HG03066 (cell line): ENCODE data around the gene KCNMB2.

Source experiments
- ATAC-seq: cut with Tn5 transposase; IDR thresholded peaks from one replicate; pipeline ENCODE4 v1.9.1; 2021; ENCODE audit warnings: low read depth; ENCODE audit not compliant: unreplicated experiment

Gene KCNMB2

DNA sequence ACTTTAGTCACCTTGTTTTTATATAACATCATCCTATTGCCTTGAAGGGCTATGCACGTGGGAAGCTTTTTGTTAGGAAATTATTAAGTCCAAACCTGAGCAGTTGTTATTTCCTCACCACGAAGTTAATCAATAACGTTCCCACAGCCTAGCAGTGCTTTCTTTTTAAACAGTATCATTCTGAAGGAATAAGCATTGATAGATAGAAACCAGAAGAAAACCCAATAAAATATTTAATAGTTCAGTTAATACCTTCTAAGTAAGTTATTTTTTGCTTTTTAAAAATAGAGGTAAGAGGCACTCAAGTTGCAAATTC lies 149.3 kb downstream of the KCNMB2 start:
- no peak for ATAC-seq

DNA sequence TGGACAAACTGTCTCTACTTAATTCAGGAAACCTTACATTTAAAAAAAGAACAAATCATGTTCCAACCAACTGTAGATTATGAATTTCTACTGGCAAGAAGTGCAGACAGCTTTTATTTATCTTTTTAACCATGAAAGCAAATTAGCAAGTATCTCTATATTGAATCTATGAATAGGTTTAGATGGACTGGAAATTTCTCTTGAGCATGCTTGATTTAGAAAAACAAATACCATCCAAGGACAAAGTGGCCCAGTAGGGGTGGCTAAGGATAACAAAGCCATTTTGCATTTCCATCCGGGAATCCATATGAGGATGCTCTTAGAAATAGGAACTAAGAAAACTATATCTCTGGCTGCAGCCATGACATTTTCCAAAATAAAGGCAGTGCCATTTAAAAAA lies 150.6 kb downstream of the KCNMB2 start:
- no peak for ATAC-seq

DNA sequence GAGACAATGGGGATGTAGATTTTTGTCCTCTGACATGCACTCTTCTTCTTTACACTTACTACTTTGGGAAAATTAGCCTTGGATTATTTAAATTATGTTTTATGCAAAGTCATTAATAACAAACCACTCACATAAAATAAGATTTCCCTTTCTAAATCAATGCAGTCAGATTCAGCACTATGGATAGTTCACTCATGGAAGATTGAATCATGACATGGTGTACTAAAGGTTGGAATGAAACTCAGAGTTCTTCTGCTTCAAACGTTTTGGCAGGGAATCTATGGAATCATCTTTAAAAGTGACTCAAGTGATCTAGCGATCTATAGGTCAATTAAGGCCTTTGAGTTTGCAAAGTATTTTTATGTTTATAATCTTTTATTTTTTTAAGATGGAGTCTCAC lies 154.3 kb downstream of the KCNMB2 start:
- ATAC-seq: no peak

DNA sequence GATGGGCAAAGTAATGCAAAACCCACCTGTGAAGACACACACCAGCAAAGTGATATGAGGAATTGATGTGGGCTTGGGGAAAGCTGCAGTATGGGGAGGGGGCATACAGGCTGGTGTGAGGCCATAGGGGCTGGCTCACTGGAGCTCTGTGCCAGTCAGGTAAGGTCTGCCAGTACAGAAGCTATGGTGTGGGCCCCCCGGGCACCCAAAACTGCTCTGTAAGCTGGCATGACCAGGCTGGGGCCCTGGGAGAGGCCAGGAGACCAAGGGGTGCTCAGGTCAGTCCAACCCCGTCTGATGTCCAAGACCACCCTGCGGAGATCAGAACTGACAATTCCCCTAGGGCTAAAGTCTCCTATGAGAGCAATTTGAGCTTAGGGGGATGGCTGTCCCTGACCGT lies 163.1 kb downstream of the KCNMB2 start:
- ATAC-seq: no peak

DNA sequence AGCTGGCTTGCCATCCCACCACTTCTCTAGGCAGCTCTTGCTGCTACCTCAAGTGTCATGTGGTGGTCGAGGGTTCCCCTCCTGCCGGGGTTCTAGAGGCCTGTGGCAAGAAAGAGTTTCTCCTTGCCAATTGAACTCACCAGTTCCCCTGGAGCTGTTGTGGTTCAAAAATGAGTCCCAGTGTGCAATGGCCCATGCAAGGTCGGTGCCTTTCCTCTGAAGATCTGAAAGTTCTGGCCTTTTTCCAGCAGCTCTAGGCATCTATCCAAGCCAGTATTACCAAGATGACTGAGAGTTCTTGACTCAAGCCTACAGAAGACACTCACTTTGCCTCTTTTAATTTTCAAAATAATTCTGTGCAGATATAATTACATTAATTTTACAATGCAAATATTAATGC lies 163.6 kb downstream of the KCNMB2 start:
- no peak for ATAC-seq

DNA sequence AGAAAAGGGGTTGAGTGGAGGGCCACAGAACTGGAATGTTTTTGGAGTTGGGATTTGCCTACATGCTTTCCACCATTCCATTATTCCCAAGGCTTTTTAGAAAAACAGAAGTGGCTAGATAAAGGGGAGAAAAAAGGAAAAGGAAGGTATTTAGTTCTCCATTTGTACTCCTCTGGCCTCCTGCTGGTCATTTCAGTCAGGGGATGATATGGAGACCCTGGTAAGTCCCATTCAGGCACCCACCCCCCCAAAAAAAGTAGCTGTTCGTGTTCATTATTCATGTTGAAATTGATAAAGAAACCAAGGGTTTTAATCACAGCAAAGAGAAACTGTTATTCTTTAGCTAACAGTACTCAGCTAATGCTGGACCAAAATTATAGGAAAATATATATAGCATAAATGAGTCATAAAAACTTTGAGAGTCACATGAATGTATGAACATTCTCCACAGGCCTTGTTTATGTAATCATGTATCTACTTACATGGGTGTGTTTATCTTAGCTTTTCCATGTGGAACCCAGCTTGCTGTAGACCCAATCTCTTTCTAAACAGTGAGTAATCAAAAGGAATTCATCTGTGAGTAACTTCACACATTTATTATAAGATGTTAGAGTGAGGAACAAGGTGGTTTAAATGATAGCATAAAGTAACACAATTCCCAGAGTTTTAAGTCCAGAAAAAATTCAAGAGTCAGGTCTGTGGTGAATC lies 167.2 kb downstream of the KCNMB2 start:
- ATAC-seq: no peak

DNA sequence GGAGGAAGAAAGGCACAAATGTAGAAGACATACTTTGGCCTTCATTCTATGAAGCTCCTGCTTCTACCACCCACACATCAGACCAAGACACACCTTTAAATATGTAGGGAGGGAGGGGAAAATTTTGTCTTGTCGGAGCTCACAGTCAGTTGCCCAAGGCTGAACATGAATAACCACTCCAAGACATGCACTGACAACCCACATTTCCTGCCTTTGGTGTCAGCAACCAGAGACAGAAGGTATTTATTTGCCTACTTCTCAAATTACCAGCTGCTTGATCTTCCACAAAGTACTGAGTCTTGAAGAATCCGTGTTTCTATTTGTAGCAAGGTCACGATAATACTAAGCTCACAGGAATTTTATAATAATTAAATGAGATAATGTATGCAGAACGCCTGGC lies 169.7 kb downstream of the KCNMB2 start:
- no peak for ATAC-seq

DNA sequence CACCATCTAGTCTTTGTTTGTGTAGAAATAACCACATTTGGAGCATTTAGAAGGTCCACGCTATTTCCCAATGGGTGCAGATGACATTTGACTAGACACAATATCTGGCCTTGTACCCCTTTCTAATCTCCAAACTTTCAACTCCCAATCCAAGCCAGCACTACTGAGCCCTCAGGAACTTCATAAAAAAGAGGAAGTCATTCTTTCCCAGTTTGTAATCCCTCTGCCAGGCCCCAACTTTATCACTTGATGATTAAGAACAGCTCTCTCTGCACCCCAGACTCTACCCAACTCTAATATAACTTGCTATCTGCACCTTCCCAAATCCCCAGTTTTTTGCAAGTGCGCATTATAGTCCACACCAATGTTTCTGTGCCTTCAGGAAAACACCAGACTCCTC lies 170.2 kb downstream of the KCNMB2 start:
- ATAC-seq: no peak

DNA sequence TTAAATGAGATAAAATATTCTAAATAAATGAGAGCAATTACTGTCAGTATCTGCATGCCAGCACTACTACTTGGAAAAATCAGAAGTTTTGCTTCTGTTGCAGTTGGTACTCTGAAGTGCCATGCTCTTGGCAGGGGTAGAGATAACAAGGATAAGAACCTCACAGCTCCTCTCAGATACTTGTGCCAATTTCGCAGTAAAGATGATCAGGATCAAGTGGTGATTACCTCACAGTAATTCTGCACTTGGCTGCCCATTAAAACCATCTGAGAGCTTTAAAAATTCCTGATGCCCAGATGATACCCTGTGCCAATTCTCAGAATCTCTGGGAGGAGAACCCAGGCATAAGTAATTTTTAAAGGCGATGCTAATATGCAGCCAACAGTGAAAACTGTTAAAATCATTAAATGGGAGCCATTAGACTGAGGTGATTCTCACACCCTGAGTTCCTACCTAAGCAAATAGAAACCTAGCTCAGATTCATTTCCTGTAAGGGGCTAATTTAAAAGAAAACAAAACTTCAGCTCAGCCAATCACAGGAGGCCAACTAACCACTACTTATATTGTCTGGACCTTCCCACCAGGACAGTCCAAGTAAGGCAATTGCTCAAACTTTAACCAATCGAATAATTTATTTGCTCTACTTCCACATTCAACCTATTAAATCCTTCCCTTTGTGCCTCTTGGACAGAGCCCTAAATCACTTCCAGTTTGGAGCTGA lies 171.2 kb downstream of the KCNMB2 start:
- no peak for ATAC-seq

DNA sequence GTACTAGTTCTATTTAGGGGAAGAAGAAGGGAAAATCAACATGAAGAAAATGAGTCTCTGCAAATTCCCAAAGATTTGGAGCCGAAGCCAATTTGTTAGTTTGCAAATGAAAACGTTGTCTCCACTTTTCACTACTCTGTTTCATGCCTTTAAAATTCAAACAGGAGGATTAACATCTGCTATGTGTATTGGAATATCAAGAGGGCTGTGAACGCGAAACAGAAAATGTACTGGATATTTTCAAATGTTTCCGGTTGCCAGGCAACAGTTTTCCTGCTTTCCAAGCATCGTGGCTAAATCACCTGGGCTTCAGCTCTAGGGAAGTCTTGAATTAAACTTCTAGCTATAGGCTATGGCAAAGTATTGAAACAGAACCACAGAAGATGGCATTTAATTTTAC lies 172.8 kb downstream of the KCNMB2 start:
- no peak for ATAC-seq

DNA sequence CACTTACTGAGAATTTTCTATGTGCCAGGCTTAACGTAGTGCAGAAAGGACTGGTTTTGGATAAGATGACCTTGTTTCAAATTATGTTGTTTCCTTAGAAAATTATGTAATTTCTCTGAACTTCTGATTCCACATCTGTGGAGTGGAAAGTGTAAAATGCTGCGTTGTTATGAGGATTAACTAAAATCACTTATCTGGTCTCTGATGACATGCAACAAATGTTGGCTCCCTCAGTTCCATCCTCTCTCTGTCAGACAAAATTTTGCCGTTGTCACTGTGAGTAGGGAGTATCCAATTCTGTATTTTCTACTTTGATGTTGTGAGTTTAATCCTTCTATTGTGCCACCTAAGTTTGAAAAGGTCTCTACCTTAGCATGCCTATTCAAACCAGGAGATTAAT lies 175.5 kb downstream of the KCNMB2 start:
- ATAC-seq: no peak

DNA sequence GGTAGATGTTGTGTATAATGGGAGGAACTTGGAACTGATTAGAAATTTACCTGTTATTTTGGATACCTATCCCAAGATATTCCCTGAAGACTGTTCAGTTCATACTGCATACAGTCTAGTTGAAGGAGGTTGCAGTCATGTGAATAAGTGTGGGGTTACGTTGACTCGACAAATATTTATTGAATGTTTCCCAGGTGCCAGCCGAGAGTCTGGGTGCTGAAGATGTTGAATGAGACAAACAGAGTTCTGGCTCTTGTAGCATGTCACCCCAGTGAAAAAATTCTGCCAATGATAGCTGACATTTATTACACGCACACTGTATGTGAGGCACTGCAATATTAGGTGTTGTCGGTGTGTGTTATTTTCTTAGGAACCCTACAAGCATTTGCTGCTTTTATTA lies 176.0 kb downstream of the KCNMB2 start:
- ATAC-seq: no peak

DNA sequence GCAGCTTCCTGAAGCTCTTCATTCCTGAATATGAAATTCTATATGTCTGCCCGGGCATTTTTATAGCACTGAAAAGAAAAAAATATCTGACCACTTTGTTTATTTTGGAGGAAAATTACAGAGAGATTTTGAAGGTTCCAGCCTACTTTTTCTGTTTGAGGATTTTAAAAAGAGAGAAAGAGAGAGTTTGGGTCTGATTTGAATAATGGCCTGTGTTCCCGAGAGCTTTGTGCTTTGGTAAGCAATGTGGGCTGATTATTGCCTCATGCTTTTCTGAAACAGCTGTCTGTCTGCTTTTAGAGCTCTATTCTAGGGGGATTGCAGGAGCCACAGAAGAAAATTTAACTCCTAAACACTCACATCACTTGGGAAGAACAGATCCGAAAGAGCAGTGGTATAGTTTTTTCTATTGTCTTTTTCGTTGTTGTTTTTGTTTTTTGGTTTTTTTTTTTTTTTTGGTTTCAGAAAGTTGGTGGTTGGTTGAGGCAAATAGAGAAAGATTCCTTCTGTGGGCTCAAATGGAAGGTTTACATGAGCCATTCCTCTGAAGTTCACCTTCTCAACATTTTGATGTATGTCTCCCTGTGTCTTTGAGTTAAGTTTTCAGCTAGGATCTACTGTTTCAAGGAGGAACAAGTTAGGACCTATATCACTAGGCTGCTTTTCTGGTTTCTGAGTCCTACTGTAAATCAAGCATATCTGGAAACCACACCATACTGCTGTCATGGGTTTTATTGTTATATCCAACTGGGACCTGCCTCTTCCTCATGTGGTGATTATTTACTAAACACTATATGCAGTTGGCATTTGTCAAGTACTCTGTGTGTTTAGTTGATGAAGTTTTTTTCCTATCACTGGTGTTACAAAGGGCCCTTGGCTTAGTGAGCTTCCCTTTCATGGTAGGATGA lies 178.9 kb downstream of the KCNMB2 start:
- no peak for ATAC-seq

DNA sequence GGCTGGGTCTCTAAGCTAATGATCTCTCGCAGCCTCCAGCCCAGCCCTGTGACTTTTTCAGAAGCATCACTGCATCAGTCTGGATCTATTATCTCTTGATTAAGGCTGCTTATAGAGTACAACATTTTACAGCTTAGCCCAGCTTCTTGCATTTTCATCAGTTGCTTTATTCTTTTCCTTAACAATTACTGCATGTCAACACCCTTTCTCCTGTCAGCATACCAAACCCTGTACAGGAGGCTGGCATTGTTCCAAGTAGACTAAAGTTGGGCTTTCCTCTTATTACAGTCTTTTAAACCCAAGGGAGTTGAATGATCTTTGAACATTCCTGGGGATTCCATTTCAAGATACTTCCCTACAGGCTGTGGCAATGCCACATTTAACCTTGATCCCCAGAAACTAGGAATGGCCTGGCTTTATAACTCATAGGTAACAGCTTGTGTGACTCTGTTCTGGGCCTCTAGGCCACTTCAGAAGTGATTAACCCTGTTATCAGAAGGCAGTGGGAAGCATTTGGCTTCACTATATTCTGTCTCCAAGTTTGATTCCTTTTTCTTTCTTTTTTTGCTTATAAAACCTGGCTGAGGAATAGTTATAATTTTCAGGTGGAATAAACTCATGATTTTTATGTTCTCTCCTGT lies 182.9 kb downstream of the KCNMB2 start:
- ATAC-seq: no peak

DNA sequence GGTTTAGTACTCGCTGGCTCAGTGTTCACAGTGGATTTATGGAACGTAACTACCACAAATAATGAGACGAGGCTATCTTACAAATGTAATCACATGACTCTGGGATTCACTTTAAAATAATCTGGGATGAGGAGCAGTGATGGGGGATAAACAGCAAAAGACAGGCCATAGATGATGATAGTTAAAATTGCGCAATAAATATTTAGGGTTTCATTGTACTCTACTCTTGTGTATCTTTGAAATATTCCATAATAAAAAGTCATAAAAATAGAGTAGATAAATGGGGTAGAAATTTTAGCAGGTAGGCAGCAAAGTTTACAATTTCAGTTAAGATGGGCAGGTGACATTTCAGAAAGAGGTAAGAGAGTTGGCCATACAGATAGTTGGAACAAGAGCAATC lies 196.6 kb downstream of the KCNMB2 start:
- ATAC-seq: no peak

DNA sequence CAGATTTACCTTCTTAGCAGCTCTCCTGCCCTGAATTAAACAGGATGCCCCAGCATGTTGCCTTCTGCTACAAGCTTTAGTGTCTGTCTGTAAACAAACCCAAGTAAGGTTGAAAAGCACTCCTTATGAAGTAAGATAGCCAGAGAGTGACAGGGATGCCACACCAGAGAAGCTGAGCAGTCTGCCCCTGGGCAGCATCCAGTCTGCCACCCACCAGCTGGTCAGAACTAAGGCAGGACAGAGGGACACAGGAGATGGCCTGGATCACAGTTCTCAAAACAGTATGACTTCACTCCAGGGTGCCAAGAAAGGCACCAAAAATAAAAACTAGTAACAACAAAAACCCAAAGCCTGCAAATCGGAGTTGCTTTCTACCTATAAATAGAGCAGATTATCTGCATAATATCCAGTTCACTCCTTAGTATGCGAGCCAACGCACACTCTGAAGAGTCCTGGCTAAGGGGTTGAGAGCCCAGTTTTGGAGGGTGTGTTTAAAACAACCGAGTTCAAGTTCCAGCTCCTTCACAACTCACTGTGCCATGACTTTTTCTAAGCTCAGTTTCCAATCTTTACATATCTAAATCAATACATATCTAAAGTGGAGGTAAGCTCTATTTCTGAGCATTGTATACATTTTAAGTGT lies 198.9 kb downstream of the KCNMB2 start:
- ATAC-seq: no peak

DNA sequence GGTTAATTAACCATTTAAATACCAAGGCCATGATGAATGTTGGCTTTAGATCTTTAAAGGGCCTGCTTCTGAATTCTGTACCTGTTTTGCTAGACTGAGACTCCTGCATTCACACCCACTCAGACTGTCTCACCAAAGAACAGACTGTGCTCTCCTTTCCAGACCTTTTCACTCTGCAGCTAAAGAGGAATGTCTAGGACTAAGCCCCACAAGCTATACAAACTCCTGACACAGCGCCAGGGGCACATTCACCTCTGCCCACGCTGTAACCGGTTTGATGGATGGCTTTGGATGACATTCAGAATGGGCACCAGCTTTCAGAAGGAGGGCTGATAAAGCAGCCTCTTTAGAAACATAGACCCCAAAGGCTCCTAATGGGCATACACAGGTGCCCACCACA lies 200.1 kb downstream of the KCNMB2 start:
- no peak for ATAC-seq

DNA sequence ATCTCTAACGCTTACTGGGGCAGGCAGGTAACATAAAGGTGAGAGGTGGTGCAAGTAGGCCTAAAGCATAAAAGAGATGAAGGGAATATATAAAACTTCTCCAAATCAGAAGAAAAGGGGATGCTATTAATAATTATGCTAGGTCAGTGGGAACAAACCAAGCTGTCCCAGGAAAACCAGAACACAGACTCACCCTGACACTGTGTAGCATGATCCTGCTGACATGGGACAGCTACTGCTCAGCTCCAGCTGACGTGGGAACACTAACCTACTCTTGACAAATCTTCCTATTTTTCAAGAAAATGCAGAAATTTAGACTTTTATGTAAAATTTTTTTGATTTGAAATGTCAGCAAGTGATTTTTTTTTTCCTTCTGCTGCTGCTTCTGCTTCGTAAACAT lies 203.5 kb downstream of the KCNMB2 start:
- no peak for ATAC-seq

DNA sequence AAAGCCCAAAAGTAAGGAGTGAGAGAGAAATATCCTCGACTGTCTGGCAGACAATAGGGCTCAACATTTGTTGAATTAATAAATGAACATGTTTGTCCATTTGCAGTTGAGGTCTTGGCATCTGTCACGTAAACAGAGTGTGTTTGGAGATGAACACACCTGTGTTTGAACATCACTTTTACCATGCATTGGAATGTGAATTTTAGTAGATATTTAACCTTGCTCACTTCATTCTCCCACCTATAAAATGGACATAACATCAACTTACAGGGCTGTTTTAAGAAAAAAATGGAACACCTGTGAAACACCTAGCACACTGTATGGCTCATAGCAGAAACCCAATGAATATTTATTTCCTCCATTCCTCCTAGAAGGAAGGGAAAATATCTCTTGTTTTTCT lies 204.8 kb downstream of the KCNMB2 start:
- no peak for ATAC-seq

DNA sequence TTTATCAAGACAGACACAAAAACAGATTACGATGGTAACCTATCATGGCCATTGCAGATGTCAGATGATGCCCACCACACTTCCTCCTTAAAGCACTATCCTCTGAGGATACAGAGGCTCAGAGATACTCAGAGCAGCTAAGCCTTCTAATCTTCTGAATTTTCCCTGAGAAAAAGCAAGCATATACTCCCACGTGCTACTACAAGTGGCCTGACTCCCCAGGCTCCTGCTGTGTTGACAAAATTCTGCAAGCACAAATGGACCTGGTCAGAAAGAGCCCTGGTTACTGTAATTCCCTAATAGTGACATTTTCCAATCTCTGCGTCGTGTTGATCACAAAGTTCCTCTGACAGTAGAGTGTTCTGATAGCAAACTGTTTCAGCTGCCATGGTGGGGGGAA lies 207.1 kb downstream of the KCNMB2 start:
- ATAC-seq: no peak
